Neuron (in vitro differentiated cells): ENCODE measurements around the gene MORC2.

Experiments used
- H2AFZ ChIP-seq: one replicate; pipeline ENCODE4 v1.6.1; 2013; ENCODE audit warnings: low read depth, mild to moderate bottlenecking, inconsistent platforms, low read length, moderate library complexity
- H3K27me3 ChIP-seq: one replicate; pipeline ENCODE4 v1.6.1; 2013; ENCODE audit warnings: low read length; ENCODE audit not compliant: insufficient read depth
- H3K36me3 ChIP-seq: one replicate; pipeline ENCODE4 v1.6.1; 2013; ENCODE audit warnings: low read length; ENCODE audit not compliant: insufficient read depth
- H3K4me1 ChIP-seq: one replicate; pipeline ENCODE4 v1.6.1; 2013; ENCODE audit warnings: low read length; ENCODE audit not compliant: insufficient read depth
- H3K4me3 ChIP-seq: 2 replicates; pipeline ENCODE4 v1.5.1; 2013; ENCODE audit warnings: mild to moderate bottlenecking, low read length, moderate library complexity
- H3K9me3 ChIP-seq: one replicate; pipeline ENCODE4 v1.6.1; 2013; ENCODE audit warnings: low read length

The MORC2 gene

GRCh38 chr22:30877662-30878515, 90.7 kb downstream of the MORC2 start:
- no peaks in the 10 kb centered on the region for H3K9me3 ChIP-seq
- peaks cover 5% of the 10 kb centered on the region for H3K4me1 ChIP-seq
- H3K27me3 ChIP-seq: no peaks in the 10 kb centered on the region
- H2AFZ ChIP-seq: no peak overlapping the region
- H3K36me3 ChIP-seq: no peaks in the 10 kb centered on the region
- no peak overlapping the region for H3K4me3 ChIP-seq

- Histone ChIP-seq H3K27me3 (no peaks in the 10 kb centered on the region), H3K36me3 (no peaks in the 10 kb centered on the region), H3K4me1 (peaks cover 5% of the 10 kb centered on the region), H3K9me3 (no peaks in the 10 kb centered on the region), H2AFZ (no peak overlapping the region), H3K4me3 (no peak overlapping the region)
These were observed 91.5 kb downstream of the MORC2 start for GRCh38 chr22:30876915-30877553.

GRCh38 chr22:30876221-30876751, 92.3 kb downstream of the MORC2 start:
- H3K9me3 ChIP-seq: no peaks in the 10 kb centered on the region
- no peaks in the 10 kb centered on the region for H3K27me3 ChIP-seq
- H3K36me3 ChIP-seq: no peaks in the 10 kb centered on the region
- H3K4me3 ChIP-seq: no peak overlapping the region
- H2AFZ ChIP-seq: no peak overlapping the region
- peaks cover 5% of the 10 kb centered on the region for H3K4me1 ChIP-seq

- H3K36me3 ChIP-seq: no peaks in the 10 kb centered on the region
- H3K27me3 ChIP-seq: no peaks in the 10 kb centered on the region
- H3K4me1 ChIP-seq: peaks cover 5% of the 10 kb centered on the region
- H3K9me3 ChIP-seq: no peaks in the 10 kb centered on the region
- H3K4me3 ChIP-seq: no peak overlapping the region
- no peak overlapping the region for H2AFZ ChIP-seq
These were observed 92.9 kb downstream of the MORC2 start for GRCh38 chr22:30875481-30876215.
